NCI-H2227 treated with DMSO at 0.1 percent for 48 hours (cell line): ENCODE data around the gene CDC34.
"Not testable (repeated sequence)": the region's sequence is repeated elsewhere in the genome, so short reads cannot be mapped to it uniquely, and the experiment has no call there.

Experiments used
- DNase-seq: peaks from one replicate; lab custom pipeline; 2025; lab: John Stamatoyannopoulos, UW

Gene CDC34

DNA sequence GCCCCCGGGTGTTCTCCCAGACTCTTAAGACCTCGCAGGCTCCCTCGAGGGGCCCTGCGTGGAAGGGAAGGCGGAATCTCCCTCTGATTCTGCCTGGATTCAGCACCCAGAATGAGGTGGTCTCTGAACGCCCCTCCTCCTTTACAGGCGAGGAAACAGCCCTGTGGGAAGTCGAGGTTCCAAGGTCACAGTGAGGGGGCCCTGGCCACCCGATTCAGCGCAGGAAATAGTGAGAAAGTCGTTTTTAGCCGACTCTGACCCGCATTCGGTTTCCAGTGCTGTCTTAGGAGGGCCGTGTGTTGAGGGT lies 41.9 kb downstream of the CDC34 start:
- no peak for DNase-seq

DNA sequence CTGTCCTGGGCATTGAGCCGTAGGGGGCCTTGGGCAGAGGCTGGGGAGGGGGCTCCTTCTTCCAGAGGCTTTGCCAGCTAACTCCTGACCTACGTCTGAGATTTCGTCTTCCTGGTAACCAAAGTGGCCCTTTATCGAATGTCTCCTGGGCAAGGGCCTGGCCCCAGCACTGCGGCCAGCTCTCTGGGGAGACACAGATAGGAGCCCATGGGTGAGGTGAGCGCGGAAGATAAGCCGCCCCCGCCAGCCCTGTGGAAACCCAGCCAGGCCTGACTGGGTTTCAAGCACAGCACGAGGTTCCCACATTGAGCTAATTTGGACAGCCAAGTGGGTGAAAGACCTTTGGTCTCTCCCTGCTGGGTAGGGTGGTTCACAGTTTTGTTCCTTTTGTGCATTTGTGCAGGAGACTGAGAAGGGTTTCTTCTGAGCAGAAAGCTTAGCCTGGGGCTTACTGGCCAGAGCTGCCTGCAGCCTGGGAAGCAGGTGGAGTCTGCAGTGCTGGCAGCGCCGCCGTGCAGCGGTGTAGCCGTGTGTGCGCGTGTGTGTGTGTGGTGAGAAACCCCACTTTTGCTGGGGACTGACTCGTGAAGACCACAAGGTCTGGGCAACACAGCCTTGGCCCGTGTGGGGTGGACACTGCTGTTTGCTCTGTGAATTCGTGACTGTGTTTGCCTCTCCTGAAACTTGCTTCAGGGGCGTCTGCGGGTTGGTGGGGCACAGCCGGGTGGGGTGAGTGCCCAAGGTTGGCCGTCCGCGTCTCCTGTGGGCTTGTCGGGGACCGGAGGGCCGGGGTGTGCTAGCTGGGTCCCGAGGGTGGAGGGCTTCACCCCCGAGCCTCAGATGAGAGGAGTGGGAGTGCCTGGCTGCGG lies 43.3 kb downstream of the CDC34 start:
- no peak for DNase-seq

DNA sequence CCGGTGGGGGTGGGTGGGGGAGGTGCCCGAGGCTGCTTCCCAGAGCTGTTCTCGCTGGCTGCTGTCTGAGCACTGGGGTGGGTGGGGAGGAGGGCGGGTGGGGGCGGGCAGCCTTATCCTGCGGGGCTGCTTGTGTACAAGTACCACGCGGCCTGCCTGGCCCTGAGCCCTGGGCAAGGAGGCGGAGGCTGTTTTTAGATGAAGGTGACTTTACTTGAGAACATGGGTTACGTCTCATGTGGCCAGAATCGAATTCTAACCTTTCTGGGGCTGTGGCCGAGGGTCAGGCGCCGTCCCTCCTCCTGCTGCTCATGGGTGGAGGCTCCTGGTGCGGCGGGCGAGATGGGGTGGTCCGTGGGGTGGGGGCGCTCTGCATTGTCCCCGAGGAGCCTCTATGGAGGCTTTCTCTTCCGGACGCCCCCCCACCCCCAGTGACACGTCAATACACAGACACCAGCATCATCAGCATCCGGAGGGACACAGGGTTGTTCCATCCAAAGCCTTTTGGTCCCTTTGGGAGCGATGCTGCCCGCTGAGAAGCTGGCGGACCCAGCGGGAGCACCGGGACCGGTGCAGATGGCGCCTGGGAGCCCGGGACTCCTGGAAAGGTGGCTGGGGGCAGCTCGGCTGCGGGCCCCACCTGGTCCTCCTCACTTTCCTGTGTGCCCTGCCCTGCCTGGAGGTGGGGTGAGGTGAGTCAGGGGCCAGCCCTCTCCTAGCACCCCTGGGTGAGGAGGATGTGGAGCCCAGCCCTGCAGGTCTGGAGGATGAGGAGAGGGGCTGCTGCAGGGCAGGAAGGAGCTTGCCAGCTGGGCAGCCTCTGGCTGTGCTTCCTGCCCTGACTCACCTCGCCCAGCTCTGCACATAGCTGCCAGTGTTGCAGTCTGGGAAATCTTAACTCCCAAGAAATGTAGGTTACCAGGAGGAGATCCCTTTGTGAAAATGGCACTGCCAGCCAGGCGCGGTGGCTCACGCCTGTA lies 44.3 kb downstream of the CDC34 start:
- no peak for DNase-seq

DNA sequence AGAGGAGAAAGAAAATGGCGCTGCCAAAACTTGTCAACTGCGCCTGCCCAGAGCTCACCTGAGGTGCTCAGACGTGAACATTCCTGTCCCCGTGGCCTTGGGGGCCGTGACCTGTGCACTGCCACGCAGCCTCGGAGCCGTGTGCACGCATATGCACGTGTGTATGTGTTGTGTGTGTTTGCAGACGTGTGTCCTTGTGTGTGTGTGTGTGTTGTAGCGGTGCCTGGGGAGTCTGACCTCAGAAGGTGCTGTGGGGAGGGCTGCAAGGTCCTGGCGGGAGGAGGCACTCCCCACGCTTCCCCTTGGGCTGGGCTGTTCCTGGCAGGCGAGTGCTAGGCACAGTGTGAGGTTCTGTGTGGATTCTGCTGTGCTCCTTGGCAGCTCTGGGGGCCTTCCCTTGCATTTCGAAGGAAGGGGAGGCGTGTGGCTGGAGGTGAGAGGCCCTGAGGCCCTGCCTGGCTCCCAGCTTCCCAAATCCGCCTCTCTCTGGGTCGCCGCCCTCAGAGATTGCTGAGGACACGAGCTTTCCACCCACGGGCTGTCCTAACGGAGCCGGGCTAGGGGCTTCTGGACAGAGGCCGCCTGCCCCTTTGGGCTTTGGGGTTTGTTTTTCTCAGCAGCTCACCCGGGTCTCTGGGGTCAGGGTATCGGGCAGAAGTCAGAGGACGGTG lies 45.3 kb downstream of the CDC34 start:
- no peak for DNase-seq

DNA sequence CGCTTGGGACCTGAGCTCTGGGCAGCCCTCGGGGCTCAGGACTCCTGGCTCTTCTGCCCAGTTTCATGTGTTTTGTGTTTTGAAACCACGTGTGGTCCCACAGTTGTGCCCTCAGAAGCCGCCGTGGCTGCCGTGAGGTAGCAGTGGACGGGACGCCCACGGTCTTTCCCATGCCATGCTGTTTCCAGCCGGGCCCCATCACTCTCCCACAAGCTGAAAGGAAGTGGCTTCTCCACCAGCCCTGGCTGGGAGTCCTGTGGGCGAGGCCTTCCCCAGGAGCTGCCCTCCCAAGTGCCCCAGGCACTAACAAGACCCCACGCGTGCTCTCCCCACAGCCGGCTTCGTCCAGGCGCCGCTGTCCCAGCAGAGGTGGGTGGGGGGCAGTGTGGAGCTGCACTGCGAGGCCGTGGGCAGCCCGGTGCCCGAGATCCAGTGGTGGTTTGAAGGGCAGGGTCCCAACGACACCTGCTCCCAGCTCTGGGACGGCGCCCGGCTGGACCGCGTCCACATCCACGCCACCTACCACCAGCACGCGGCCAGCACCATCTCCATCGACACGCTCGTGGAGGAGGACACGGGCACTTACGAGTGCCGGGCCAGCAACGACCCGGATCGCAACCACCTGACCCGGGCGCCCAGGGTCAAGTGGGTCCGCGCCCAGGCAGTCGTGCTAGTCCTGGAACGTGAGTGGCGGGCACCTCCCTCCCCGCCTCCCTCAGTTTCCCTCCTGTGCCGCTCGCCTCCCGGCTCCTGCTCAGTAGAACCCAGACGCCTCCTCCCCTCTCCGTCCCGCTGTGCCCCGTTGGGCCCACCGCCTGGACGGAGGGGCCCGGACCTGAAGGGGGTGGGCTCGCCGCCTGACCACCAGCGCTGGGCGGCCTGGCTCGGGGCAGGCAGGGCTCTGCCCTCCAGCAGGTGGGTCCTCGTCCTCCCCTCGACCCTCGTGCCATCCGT lies 46.2 kb downstream of the CDC34 start:
- no peak for DNase-seq

DNA sequence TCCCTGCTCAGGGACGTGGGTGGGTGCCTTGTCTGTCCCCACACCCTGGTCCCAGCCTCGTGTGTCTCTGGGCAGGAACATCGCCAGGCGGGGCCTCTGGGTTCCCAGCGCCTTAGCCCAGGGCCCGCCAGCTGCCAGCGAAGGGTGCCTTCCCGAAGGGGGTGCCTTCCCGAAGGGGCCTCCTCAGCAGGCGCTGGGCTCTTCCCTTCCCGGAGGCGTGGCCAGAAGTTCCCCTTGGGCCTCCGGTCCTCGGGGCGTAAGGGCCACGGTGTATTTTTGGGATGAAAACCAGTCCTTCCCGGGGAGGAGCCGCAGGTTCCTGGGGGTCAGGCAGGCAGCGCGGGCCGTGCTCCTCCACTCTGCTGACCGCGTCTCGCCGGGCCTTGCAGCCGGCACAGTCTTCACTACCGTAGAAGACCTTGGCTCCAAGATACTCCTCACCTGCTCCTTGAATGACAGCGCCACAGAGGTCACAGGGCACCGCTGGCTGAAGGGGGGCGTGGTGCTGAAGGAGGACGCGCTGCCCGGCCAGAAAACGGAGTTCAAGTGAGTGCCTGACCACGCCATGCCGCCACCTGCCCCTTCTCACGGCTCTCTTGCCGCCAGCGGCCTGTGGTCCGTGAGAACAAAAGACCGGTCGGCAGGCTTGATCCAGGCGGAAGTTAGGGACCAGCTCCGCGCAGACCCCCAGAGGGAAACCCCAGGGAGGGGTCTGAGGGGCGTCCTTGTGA lies 47.7 kb downstream of the CDC34 start:
- no peak for DNase-seq

DNA sequence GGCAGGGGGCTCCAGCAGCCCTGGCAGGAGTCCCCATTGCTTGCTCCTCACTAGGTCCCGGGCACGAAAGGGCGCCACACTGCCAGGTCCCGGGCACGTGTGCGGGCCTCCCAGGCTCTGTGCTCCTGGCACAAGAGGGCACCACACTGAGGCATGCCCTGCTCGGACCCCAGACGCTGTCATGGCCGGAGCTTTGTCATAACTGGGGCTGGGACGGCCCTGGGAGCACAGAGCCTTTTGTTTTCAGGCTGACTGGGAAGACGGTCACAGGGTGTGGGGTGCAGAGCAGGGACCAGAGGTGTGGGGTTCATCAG lies 48.2 kb downstream of the CDC34 start:
- DNase-seq, result no peak

DNA sequence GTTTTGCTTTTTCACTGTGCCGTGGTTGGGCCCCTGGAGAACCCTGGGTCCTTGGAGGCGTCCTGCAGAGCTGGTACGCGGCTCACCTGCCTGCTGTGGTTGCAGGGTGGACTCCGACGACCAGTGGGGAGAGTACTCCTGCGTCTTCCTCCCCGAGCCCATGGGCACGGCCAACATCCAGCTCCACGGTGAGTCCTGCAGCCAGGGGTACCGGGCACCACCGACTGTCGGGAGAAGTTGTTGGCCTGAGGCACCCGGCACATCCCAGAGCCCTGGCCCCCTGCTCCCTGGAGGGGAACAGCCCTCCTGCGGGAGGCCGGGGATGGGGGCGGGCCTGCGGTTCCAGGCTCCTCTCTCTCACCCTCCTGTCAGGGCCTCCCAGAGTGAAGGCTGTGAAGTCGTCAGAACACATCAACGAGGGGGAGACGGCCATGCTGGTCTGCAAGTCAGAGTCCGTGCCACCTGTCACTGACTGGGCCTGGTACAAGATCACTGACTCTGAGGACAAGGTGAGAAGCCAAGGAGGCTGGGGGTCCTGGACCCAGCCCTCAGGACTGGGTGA lies 48.8 kb downstream of the CDC34 start:
- no peak for DNase-seq

DNA sequence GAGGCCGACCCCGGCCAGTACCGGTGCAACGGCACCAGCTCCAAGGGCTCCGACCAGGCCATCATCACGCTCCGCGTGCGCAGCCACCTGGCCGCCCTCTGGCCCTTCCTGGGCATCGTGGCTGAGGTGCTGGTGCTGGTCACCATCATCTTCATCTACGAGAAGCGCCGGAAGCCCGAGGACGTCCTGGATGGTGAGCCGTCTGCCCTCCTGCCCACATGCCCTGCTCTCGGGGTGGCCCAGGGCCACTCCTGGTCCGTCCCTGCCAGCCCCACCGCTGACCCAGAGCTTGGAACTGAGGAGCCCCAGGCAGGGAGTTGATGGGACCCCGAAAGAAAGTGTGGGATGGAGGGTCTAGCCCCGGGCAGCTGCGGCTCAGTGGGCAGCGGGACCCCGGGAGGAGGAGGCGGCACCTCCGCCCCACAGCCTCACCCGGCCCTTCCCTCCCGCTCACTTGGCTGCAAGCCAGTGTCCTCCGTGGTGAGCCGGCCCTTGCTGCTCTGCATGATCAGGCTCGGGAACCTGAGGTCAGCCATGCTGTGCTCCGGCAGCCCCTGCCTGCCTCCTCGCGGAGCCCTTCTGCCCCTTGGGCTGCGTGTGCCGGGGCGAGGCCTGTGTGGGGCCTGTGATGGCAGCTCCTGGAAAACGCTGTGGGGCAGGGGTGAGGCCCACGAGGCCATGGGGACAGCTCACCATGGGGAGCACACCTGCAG lies 50.0 kb downstream of the CDC34 start:
- DNase-seq, result no peak

DNA sequence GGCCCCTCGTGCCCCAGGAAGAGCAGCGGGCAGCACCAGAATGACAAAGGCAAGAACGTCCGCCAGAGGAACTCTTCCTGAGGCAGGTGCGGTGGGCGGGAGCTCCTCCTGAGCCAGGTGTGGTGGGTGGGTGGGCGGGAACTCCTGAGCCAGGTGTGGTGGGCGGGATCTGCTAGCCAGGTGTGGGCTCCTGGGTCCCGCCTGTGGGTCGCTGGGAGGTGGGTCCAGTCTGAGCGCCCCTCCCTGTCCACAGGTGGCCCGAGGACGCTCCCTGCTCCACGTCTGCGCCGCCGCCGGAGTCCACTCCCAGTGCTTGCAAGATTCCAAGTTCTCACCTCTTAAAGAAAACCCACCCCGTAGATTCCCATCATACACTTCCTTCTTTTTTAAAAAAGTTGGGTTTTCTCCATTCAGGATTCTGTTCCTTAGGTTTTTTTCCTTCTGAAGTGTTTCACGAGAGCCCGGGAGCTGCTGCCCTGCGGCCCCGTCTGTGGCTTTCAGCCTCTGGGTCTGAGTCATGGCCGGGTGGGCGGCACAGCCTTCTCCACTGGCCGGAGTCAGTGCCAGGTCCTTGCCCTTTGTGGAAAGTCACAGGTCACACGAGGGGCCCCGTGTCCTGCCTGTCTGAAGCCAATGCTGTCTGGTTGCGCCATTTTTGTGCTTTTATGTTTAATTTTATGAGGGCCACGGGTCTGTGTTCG lies 51.1 kb downstream of the CDC34 start:
- no peak for DNase-seq

DNA sequence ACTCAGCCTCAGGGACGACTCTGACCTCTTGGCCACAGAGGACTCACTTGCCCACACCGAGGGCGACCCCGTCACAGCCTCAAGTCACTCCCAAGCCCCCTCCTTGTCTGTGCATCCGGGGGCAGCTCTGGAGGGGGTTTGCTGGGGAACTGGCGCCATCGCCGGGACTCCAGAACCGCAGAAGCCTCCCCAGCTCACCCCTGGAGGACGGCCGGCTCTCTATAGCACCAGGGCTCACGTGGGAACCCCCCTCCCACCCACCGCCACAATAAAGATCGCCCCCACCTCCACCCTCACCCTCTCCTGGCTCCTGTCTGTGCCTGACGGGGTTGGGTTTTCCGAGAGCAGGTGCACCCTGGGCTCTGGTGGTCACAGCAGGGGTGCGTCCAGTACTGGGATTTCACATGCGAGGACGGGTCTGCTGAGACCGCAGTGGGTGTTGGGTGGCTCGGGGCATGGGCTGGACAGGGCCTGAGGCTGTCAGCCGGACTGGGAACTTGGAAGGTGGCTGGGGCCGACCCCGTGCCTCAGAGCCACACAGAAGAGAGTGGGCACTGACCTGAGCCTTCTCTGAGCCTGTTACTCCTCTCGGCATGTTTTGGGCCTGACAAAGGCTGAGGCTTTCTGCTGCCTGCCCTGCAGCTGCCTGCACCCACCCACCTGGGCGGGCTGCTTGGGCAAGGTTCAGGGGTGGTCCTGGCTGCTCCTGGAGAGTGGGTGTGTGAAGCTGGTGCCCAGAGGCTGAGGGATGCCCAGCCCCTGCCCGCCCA lies 51.8 kb downstream of the CDC34 start:
- no peak for DNase-seq

DNA sequence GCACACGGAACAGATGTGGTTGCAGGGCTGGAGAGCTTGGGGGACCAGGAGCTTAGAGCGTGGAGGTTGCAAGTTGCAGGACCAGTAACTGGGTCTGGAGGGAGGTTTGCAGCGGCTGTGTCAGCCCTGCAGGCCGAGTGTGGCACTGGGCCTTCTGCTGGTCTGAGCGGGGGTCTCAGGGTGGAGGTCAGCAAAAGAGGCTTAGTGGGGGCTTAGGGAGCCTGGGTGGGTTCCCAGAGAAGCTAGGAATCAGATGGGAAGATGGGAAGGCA lies 52.3 kb downstream of the CDC34 start:
- no peak for DNase-seq

DNA sequence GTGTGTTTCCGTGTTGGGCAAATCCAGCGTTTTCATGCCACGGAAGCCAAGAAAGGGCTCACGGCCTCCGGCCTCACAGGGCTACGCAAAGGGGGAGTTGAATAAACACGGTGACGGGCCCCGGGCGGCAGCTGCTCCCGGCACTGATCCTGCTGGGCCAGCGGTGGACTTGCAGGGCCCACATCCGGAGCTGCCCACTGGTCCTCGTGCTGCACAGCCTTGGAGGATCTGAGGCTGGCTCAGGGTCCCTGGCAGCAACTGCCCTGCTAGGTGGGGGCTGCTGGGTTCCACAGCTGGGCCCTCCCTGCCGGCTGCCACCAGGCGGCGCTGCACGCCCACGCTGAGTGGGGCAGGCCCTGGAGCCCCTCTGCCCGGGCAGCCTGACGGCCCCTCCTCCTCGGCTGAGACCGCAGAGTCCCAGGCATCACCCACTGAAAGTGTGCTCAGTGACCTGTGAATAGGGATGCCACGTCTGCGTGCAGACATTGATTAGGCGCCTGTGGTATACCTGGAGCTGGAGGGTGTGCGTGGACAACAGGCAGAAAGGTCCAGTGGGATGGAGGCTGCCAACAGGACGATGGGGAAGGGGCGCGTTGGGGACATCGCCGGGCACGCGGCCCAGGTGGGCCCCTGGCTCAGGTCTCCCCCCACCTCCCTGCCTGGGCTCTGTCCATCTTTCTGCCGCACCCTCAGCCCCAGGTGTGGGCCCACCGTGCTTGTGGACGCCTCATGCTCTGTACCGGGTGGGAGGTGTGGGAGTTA lies 52.9 kb downstream of the CDC34 start:
- DNase-seq, result no peak

DNA sequence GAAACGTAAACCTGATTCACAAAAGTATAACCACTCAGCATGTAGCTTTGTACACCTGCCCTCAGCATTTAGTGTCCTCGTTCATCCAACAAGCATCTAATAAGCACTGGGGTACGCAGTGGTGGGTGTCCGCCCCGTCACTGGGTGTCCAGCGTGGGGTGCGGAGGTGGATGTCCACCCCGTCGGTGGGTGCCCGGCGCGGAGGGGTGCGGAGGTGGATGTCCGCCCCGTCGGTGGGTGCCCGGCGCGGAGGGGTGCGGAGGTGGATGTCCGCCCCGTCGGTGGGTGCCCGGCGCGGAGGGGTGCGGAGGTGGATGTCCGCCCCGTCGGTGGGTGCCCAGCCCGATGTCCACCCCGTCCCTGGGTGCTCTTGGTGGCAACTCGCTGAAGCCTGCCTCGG lies 53.6 kb downstream of the CDC34 start:
- not testable (repeated sequence) for DNase-seq

DNA sequence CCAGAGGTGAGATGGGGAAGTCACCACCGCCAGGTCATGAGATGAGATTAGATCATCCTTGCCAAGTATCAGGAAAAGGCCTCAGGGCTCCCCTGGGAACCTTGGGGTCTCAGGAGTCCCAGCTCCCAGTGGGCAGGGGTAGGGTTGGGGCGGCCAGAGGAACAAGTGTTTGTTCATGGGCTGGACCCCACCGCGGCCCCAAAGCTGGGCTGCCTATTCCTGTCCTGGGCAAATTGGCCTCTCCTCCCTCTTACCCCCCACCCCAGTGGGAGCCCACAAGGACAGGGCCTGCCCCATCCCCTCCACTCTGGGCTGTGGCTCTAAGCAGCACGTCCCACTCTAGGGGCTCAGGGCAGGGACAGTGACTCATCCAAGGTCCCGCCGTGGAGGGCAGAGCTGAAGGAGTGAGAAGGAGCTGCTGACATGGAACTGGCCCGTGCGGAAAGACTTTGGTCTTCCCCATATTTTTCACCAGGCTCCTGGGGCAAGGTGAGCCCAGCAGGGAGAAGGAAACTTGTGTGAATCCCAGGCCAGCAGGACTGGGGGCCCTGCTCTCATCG lies 54.1 kb downstream of the CDC34 start:
- DNase-seq, result no peak

DNA sequence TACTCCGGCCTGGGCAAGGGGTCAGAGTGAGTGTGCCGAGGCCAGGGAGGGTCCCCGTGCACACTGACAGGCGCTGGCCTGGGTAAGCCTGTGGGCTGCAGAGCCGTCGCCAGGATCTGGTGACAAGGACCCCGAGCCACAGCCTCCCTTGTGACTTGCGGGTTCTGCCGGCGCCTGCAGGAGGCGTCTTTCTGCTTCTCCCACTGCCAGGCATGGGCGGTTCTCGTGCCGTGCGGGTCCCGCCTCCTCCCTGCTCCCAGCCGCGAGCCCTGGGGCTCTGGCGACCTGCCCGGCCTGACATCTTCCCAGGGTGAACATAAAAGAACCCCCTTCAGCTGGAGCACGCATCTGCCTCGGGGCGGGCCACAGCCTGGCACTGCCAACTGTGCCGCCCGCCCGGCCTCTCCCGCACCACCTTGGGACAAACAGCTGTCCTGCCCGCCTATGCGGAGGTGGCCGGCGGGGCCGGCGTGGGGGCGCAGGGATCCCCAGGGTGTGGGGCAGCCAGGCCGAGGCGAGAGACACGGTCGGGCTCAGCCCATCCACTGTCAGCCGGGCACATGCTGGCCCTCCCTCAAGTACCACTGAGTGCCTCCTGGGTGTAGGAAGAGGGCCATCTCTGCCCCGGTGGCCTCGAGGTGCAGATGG lies 56.7 kb downstream of the CDC34 start:
- DNase-seq, result peak; percentile 58
